SJSA1 (cell line): ENCODE results near the gene AGK. TPM values are rescaled to one million over a fixed set of nuclear protein-coding genes. Genes with fewer than 3 reads are reported as not detected.

ENCODE experiments used
- DNase-seq, 2 experiments: peaks; one replicate each; pipeline ENCODE4 v3.0.0-alpha.2; 2015 to 2020; ENCODE audit warnings: low spot score in 2 of 2, low read depth in 1 of 2
- H3K27ac ChIP-seq: fragments of 250-450 bp; sonication (Bioruptor Pico); 2 replicates; pipeline ENCODE4 v1.5.1; 2020; ENCODE audit warnings: mild to moderate bottlenecking, moderate library complexity
- H3K27me3 ChIP-seq: fragments of 250-450 bp; sonication (Bioruptor Pico); replicated peaks from 2 replicates; pipeline ENCODE4 v1.5.1; 2020; ENCODE audit warnings: mild to moderate bottlenecking, moderate library complexity
- H3K36me3 ChIP-seq: fragments of 250-450 bp; sonication (Bioruptor Pico); 2 replicates; pipeline ENCODE4 v1.5.1; 2020; ENCODE audit warnings: mild to moderate bottlenecking
- H3K4me1 ChIP-seq: fragments of 250-450 bp; sonication (Bioruptor Pico); replicated peaks from 2 replicates; pipeline ENCODE4 v1.6.1; 2021; ENCODE audit warnings: mild to moderate bottlenecking
- H3K4me3 ChIP-seq: fragments of 250-450 bp; sonication (Bioruptor Pico); 2 replicates; pipeline ENCODE4 v1.5.1; 2020; ENCODE audit warnings: mild to moderate bottlenecking
- H3K9me3 ChIP-seq: fragments of 250-450 bp; sonication (Bioruptor Pico); replicated peaks from 2 replicates; pipeline ENCODE4 v1.5.1; 2020; ENCODE audit warnings: mild to moderate bottlenecking
- total RNA-seq: library from RNA; depleted of rRNA; stranded (reverse); fragments of >200 nt; shearing (Covaris generic); gene quantifications from 2 replicates; pipeline ENCODE4 v1.2.3, GENCODE V29; 2014

AGK gene
- total RNA-seq, 1 experiment from 2014 or later, result 54.2 TPM

GRCh38 chr7:141695803-141696289 lies 144.6 kb downstream of the AGK start:
- H3K4me1 ChIP-seq, result peaks cover 18% of the 10 kb centered on the region
- no peaks in the 10 kb centered on the region for H3K36me3 ChIP-seq
- H3K4me3 ChIP-seq, result no peak overlapping the region
- DNase-seq, result no peak
- no peaks in the 10 kb centered on the region for H3K27me3 ChIP-seq
- H3K9me3 ChIP-seq, result no peaks in the 10 kb centered on the region
- H3K27ac ChIP-seq, result no peak overlapping the region

DNA sequence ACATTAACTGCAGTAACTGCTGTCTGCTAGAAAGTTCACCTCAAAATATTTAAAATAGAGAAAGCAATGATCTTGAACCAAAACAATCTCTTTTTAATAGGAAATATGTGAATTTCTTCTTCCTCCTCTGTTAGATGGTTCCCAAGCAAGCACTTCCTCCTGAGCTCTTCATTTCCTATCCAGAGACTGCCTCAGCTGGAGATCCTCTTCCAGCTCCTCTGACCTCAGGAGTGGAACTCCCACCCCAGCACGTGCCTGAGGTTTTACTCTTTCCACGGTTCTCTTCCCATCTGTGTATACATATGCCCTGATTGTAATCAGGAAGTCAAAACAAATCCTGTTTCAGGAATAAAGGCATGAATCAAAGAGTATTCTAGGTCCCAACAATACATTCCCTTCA lies 145.1 kb downstream of the AGK start:
- no peaks in the 10 kb centered on the region for H3K27me3 ChIP-seq
- H3K4me3 ChIP-seq, result no peak overlapping the region
- no peak for DNase-seq
- no peaks in the 10 kb centered on the region for H3K36me3 ChIP-seq
- H3K4me1 ChIP-seq, result peaks cover 21% of the 10 kb centered on the region
- H3K9me3 ChIP-seq, result no peaks in the 10 kb centered on the region
- H3K27ac ChIP-seq, result no peak overlapping the region

DNA sequence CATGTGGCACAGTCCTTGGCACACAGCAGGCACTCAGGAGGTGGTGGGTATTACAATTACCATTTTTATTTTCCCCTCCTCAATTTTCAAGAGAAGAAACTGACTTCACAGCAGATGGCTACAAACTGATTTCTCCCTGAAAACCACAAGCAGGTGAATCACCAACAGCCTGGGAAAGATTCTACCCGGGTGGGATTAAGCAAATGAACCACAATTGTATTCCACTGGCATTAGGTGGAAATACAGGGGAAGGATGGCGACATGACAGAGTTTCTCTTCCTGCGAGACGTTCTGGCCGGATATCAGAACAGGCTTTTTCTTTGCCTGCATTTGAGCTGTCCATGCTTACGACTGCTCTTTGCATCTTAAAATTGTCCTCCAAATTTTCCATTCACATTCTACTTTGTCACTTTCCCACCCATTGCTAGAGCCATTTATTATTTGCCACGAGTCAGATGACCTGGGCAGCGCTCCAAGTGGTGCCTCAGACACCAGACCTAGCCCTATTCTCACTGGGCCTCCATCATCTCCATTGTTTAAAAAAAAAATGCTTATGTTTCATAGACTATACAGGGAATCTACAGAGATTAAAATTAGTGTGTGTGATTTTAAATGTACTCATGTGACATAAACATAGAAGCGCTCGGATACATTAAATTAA lies 146.1 kb downstream of the AGK start:
- H3K4me3 ChIP-seq, result no peak overlapping the region
- no peaks in the 10 kb centered on the region for H3K9me3 ChIP-seq
- peaks cover 23% of the 10 kb centered on the region for H3K4me1 ChIP-seq
- no peaks in the 10 kb centered on the region for H3K27me3 ChIP-seq
- H3K27ac ChIP-seq, result no peak overlapping the region
- H3K36me3 ChIP-seq, result no peaks in the 10 kb centered on the region
- DNase-seq, result peak in 1 of 2 experiments; percentile 40

DNA sequence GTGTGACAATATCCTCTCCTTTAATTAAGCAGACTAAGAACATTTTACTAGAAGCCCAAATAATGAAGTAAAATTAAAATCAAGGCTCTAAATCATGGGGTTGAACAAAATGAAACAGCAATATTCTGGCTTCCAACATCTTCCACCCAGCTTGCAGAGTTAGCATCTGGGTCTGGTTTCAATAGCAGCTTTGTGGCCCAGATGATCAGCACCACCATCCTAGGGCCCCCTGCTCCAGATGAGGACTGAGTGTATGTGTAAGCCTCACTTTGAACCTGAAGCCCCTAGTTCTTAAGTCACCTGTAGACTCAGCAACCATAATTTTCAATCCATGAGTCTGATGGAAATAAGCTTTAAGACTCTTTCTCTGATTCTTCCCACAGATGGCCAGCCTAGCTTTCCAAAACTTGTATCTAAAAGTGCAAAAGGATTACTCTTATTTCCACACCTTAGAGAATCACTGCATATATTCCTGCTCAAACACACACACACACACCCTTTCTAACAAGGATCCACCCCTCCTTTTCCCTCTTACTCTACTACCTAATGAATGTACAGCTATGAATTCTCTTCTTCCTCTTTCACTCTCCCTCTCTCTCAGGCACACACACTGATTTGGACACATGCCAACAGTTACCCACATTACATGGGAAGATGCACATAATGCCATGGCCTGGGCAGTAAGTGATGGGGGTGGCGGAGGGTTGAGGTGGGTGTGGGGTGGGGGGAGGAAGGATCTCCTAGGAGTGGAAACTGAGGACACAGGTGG lies 147.2 kb downstream of the AGK start:
- no peak overlapping the region for H3K27ac ChIP-seq
- no peaks in the 10 kb centered on the region for H3K27me3 ChIP-seq
- H3K36me3 ChIP-seq, result no peaks in the 10 kb centered on the region
- no peak for DNase-seq
- peaks cover 30% of the 10 kb centered on the region for H3K4me1 ChIP-seq
- no peak overlapping the region for H3K4me3 ChIP-seq
- no peaks in the 10 kb centered on the region for H3K9me3 ChIP-seq

DNA sequence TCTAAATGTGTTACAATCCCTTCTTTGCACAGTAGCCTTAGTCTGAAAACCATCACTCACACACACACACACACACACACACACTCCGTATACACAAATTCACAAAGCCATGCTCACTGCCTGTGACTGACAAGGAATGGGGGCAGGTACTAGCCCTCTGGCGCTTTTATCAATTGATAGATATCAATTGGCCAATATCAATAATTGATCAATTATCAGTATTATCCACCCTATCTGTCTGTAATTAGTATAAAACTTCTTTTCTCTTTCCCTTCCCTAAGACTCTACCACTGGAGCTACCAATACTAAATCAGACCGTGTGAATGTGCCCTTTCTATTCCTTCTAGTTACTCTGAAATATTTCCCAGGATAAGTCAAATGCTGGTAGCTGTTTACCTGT lies 148.7 kb downstream of the AGK start:
- Histone ChIP-seq H3K9me3 (no peaks in the 10 kb centered on the region), H3K4me3 (no peak overlapping the region), H3K36me3 (no peaks in the 10 kb centered on the region), H3K27ac (no peak overlapping the region), H3K27me3 (no peaks in the 10 kb centered on the region), H3K4me1 (peaks cover 41% of the 10 kb centered on the region)
- DNase-seq, result no peak

- Histone ChIP-seq H3K4me1 (peaks cover 46% of the 10 kb centered on the region), H3K9me3 (no peaks in the 10 kb centered on the region), H3K27me3 (no peaks in the 10 kb centered on the region), H3K36me3 (no peaks in the 10 kb centered on the region), H3K27ac (no peak overlapping the region), H3K4me3 (no peak overlapping the region)
- DNase-seq, result no peak
These were observed 149.2 kb downstream of the AGK start for GRCh38 chr7:141700296-141700847.

- Histone ChIP-seq H3K4me3 (peak overlapping the region; percentile 80), H3K27me3 (no peaks in the 10 kb centered on the region), H3K9me3 (no peaks in the 10 kb centered on the region), H3K36me3 (no peaks in the 10 kb centered on the region), H3K27ac (no peak overlapping the region), H3K4me1 (peaks cover 47% of the 10 kb centered on the region)
- DNase-seq, result no peak
These were observed 149.7 kb downstream of the AGK start for GRCh38 chr7:141700848-141701371.

DNA sequence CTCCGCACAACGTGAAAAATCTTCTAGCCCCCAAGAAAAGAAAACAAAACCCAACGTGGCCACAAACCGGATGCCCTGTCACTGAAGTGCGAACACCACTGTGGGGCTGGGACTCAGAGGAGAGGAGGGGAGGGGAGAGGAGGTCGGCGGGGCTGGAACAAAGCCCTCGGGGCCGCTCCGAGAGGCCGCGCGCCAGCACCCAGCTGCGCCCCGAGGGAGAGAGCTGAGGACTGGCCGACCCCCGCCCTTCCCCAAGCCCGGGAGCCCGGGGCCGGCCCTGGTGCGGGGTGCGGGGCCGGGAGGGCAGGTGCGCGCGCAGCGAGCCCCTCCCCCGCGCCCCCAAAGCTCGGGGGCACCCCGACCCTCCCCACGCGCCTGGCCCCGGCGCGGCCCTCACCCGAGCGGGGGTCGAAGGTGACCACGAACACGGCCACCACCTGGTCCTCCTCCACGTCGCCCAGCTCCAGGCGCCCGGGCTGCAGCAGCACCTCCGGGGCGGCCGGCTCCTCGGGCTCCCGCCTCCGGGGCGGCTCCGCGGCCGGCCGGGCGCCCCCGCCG lies 150.4 kb downstream of the AGK start:
- no peak overlapping the region for H3K27ac ChIP-seq
- DNase-seq, result peak; percentile 24 to 49

DNA sequence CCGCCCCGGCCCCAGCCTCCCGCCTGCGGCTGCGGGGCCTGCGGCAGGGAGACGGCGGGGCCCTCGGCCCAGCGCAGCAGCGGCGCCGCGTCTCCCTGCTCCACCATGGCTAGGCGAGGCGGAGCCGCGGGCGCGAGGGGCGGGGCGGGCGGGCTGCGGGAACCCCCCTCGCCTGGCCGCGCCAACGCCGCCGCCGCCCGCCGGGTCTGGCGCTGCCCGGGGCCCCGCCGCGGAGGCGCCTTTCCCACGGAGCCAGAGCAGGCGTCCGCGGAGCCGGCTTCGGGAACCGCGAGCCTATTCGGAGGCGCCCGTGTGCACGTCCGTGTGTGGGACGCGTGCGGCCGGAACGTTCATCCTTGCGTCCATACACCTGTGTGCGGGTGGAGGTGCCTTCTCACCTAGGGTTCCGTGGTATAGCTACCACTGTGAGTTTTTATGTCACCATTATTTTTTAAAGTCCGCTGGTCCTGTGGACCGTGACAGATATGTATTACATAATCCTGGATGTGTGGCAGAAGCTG lies 150.9 kb downstream of the AGK start, which contains the start of gene DENND11:
Gene DENND11 (minus strand): TSS at position 120 of the 521 bp plus-strand sequence. CDS start 13 bp downstream, at position 107.
- Histone ChIP-seq H3K27ac (0 out of 2 replicates have a peak within 1 kb of the TSS, but pooled peaks have one; percentile 15), H3K27me3 (no peaks in the 10 kb centered on the region), H3K9me3 (no peaks in the 10 kb centered on the region), H3K4me3 (peak within 1 kb of the TSS; percentile 80), H3K4me1 (peaks cover 43% of the 10 kb centered on the region), H3K36me3 (no peaks in the 10 kb centered on the region)
- DNase-seq, result peak; percentile 32 to 47

More for the DNA sequence above, 150.4 kb downstream of the AGK start:
- peak overlapping the region; percentile 80 for H3K4me3 ChIP-seq
- no peaks in the 10 kb centered on the region for H3K36me3 ChIP-seq
- H3K9me3 ChIP-seq, result no peaks in the 10 kb centered on the region
- H3K4me1 ChIP-seq, result peaks cover 47% of the 10 kb centered on the region
- H3K27me3 ChIP-seq, result no peaks in the 10 kb centered on the region

DNA sequence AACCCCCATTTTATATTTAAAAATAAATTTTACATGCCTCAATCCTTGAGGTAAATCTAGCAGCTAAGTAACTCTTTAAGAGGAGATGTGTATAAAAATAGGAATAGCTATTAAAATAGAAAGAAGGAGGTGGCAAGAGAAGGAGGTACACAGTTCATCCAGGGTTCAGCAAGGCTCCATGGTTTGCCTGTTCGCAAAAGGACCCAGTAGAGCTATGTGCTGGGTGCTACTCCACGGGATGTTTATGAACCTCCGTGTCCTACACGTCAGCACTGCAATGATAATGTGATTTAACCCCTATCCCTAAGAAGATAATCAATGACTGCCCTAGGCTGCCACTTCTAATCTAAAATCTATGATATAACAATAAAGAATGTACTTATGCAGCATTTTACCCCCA lies 151.7 kb downstream of the AGK start:
- no peaks in the 10 kb centered on the region for H3K36me3 ChIP-seq
- H3K27me3 ChIP-seq, result no peaks in the 10 kb centered on the region
- no peak for DNase-seq
- H3K4me1 ChIP-seq, result peaks cover 35% of the 10 kb centered on the region
- no peak overlapping the region for H3K4me3 ChIP-seq
- H3K9me3 ChIP-seq, result no peaks in the 10 kb centered on the region
- H3K27ac ChIP-seq, result no peak overlapping the region

- no peaks in the 10 kb centered on the region for H3K27me3 ChIP-seq
- H3K4me3 ChIP-seq, result no peak overlapping the region
- H3K4me1 ChIP-seq, result peaks cover 33% of the 10 kb centered on the region
- H3K36me3 ChIP-seq, result no peaks in the 10 kb centered on the region
- no peaks in the 10 kb centered on the region for H3K9me3 ChIP-seq
- DNase-seq, result no peak
- H3K27ac ChIP-seq, result no peak overlapping the region
These were observed 152.9 kb downstream of the AGK start for GRCh38 chr7:141704112-141704511.

DNA sequence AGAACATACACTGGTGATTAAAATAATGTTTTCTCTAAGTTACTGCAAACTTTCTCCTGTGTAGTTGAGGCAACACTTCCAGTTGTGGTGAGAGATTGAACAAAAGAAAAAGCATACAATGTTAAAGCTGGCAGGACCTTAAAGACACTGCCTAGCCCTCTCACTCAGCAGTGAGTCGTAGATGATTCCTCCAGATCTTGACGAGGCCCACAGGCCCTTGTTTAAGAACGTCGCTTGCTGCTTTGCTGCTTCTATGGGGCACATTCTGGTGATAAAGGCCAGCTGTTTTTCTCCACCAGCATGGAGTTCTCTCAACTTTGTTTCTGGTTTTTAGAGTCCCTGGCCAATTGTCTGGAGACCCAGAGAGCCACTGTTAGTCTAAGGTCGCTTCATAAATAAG lies 153.5 kb downstream of the AGK start:
- Histone ChIP-seq H3K9me3 (no peaks in the 10 kb centered on the region), H3K4me3 (no peak overlapping the region), H3K4me1 (peaks cover 33% of the 10 kb centered on the region), H3K27me3 (no peaks in the 10 kb centered on the region), H3K27ac (no peak overlapping the region), H3K36me3 (no peaks in the 10 kb centered on the region)
- DNase-seq, result peak in 1 of 2 experiments; percentile 19
